HCT116 (cell line): ENCODE data around the gene LIMA1. TPM values are rescaled to one million over a fixed set of nuclear protein-coding genes. Genes with fewer than 3 reads are reported as not detected.
A peak's percentile ranks its signal among the peaks of the same experiment; 100 is the strongest.

Experiments used
- ATAC-seq: fragments of 200-7000 bp; cut with Tn5 transposase; 2 replicates; pipeline ENCODE4 v1.9.1; 2020; ENCODE audit warnings: mild to moderate bottlenecking, moderate library complexity
- BruUV-seq: library from RNA; stranded (reverse); fragments of 400-500 nt; replicated peaks from 2 replicates; lab custom pipeline; 2021; lab: Mats Ljungman, UMichigan
- CTCF ChIA-PET: fragments of 300-600 bp; sonication (Branson Sonifier 250); formaldehyde crosslinking; loops from one replicate; lab custom pipeline; 2021; ENCODE audit warnings: antibody characterized with exemption; lab: Charles Lee
- POLR2A ChIA-PET: fragments of 300-600, 350-600 bp; sonication (Branson Sonifier 250); formaldehyde crosslinking; loops from one replicate; lab custom pipeline; 2021; ENCODE audit warnings: antibody characterized with exemption; lab: Charles Lee
- RAD21 ChIA-PET, 2 experiments: fragments of 300-600 bp; sonication (Branson Sonifier 250); formaldehyde crosslinking; loops; one replicate each; lab custom pipeline; 2023; ENCODE audit warnings: low total read pairs in 2 of 2; ENCODE audit not compliant: uncharacterized antibody in 2 of 2, unreplicated experiment in 2 of 2, low non-redundant PET in 1 of 2; lab: Charles Lee
- DNase-seq: peaks from one replicate; pipeline ENCODE4 v3.0.0-alpha.2; 2010; ENCODE audit warnings: low read depth, low spot score
- H2AFZ ChIP-seq: fragments of 200-600 bp; shearing (Covaris generic), sonication (generic); 2 replicates; pipeline ENCODE4 v1.6.1; 2017; ENCODE audit warnings: low read depth, mixed run types, mixed read lengths, antibody characterized with exemption, low read length; ENCODE audit not compliant: poor library complexity, severe bottlenecking
- H3K27ac ChIP-seq: 2 replicates; pipeline ENCODE4 v1.5.1; 2012; ENCODE audit warnings: low read depth, low read length
- H3K27me3 ChIP-seq: fragments of 200-600 bp; sonication (generic); 2 replicates; pipeline ENCODE4 v1.6.1; 2016; ENCODE audit warnings: mixed run types, low read length, mixed read lengths; ENCODE audit not compliant: insufficient read depth
- H3K36me3 ChIP-seq, 2 experiments: fragments of 200-500 bp in 1 of 2; fragments of 200-600 bp in 1 of 2; sonication (Bioruptor generic) in 1 of 2; sonication (generic) in 1 of 2; 2 replicates each; pipeline versions ENCODE4 v1.5.1 to v1.6.1; 2014 to 2016; ENCODE audit warnings: low read length in 2 of 2, inconsistent platforms in 1 of 2, mixed read lengths in 1 of 2, mixed run types in 1 of 2; ENCODE audit not compliant: insufficient read depth in 2 of 2, control insufficient read depth in 1 of 2
- H3K4me1 ChIP-seq, 2 experiments: fragments of 200-600 bp in 1 of 2; sonication (generic) in 1 of 2; 2 replicates each; pipeline versions ENCODE4 v1.5.1 to v1.6.1; 2012 to 2017; ENCODE audit warnings: low read length in 2 of 2, inconsistent platforms in 1 of 2, mild to moderate bottlenecking in 1 of 2, mixed read lengths in 1 of 2, mixed run types in 1 of 2, moderate library complexity in 1 of 2; ENCODE audit not compliant: insufficient read depth in 2 of 2, control insufficient read depth in 1 of 2
- H3K4me2 ChIP-seq: fragments of 200-600 bp; sonication (generic); 2 replicates; pipeline ENCODE4 v1.6.1; 2017; ENCODE audit warnings: mixed run types, low read length, mixed read lengths
- H3K4me3 ChIP-seq, 2 experiments: fragments of 200-600 bp in 1 of 2; sonication (generic) in 1 of 2; replicated peaks in 1 of 2; 2 replicates each; pipeline ENCODE4 v1.5.1; 2011 to 2016; ENCODE audit warnings: low read length in 2 of 2, control low read depth in 1 of 2, low read depth in 1 of 2, mild to moderate bottlenecking in 1 of 2, mixed read lengths in 1 of 2, mixed run types in 1 of 2
- H3K79me2 ChIP-seq: fragments of 200-600 bp; sonication (generic); 2 replicates; pipeline ENCODE4 v1.6.1; 2017; ENCODE audit warnings: mild to moderate bottlenecking, mixed run types, low read length, moderate library complexity, mixed read lengths; ENCODE audit not compliant: insufficient read depth
- H3K9ac ChIP-seq: fragments of 200-600 bp; sonication (generic); 2 replicates; pipeline ENCODE4 v1.6.1; 2016; ENCODE audit warnings: low read length, mixed read lengths
- H3K9me2 ChIP-seq: fragments of 200-600 bp; sonication (generic), shearing (Covaris generic); 2 replicates; pipeline ENCODE4 v1.6.1; 2017; ENCODE audit warnings: mixed run types, mild to moderate bottlenecking, moderate library complexity; ENCODE audit not compliant: insufficient read depth
- H3K9me3 ChIP-seq, 2 experiments: fragments of 200-500 bp in 1 of 2; fragments of 200-600 bp in 1 of 2; sonication (Bioruptor generic) in 1 of 2; sonication (generic) in 1 of 2; 2 replicates each; pipeline ENCODE4 v1.6.1; 2014 to 2017; ENCODE audit warnings: low read length in 2 of 2, mixed read lengths in 2 of 2, inconsistent platforms in 1 of 2, low read depth in 1 of 2, mild to moderate bottlenecking in 1 of 2, mixed run types in 1 of 2, moderate library complexity in 1 of 2; ENCODE audit not compliant: control insufficient read depth in 1 of 2, insufficient read depth in 1 of 2
- H4K20me1 ChIP-seq: fragments of 200-600 bp; sonication (generic), shearing (Covaris generic); 2 replicates; pipeline ENCODE4 v1.6.1; 2017; ENCODE audit warnings: mixed run types, mild to moderate bottlenecking, moderate library complexity; ENCODE audit not compliant: insufficient read depth
- CBX3 ChIP-seq: IDR thresholded peaks from 2 replicates; pipeline ENCODE4 v1.6.1; 2012; ENCODE audit warnings: low read depth
- CEBPB ChIP-seq: IDR thresholded peaks from 2 replicates; pipeline ENCODE4 v1.6.1; 2012; ENCODE audit warnings: low read depth
- EGR1 ChIP-seq: IDR thresholded peaks from 2 replicates; pipeline ENCODE4 v1.6.1; 2012; ENCODE audit warnings: low read depth
- ELF1 ChIP-seq: IDR thresholded peaks from 2 replicates; pipeline ENCODE4 v1.6.1; 2012; ENCODE audit warnings: low read depth, borderline replicate concordance
- EZH2 ChIP-seq: fragments of 200-600 bp; sonication (generic); IDR thresholded peaks from 2 replicates; pipeline ENCODE4 v1.6.1; 2017; ENCODE audit warnings: antibody characterized with exemption, mixed run types
- EZH2phosphoT487 ChIP-seq: fragments of 200-600 bp; IDR thresholded peaks from 2 replicates; pipeline ENCODE4 v1.6.1; 2018; ENCODE audit warnings: antibody characterized with exemption, borderline replicate concordance
- FOSL1 ChIP-seq: IDR thresholded peaks from 2 replicates; pipeline ENCODE4 v1.6.1; 2012; ENCODE audit warnings: low read depth
- JUND ChIP-seq: IDR thresholded peaks from 2 replicates; pipeline ENCODE4 v1.6.1; 2012
- POLR2AphosphoS5 ChIP-seq: IDR thresholded peaks from 2 replicates; pipeline ENCODE4 v1.6.1; 2011; ENCODE audit warnings: mild to moderate bottlenecking, low read depth, low read length, moderate library complexity
- RAD21 ChIP-seq: IDR thresholded peaks from 2 replicates; pipeline ENCODE4 v1.6.1; 2012; ENCODE audit warnings: low read depth, mild to moderate bottlenecking
- SIN3A ChIP-seq: IDR thresholded peaks from 2 replicates; pipeline ENCODE4 v1.6.1; 2012; ENCODE audit warnings: low read depth
- SP1 ChIP-seq: IDR thresholded peaks from 2 replicates; pipeline ENCODE4 v1.6.1; 2012; ENCODE audit warnings: low read depth
- SRF ChIP-seq: IDR thresholded peaks from 2 replicates; pipeline ENCODE4 v1.6.1; 2012; ENCODE audit warnings: low read depth
- YY1 ChIP-seq: IDR thresholded peaks from 2 replicates; pipeline ENCODE4 v1.6.1; 2011; ENCODE audit warnings: low read length, low read depth, moderate library complexity, mild to moderate bottlenecking; ENCODE audit not compliant: insufficient replicate concordance; ENCODE audit errors: extremely low read depth
- ZBTB33 ChIP-seq: IDR thresholded peaks from 2 replicates; pipeline ENCODE4 v1.6.1; 2011; ENCODE audit warnings: mild to moderate bottlenecking, low read length, moderate library complexity; ENCODE audit not compliant: insufficient replicate concordance; ENCODE audit errors: extremely low read depth
- ZFX ChIP-seq: fragments of 450-650 bp; IDR thresholded peaks from 2 replicates; pipeline ENCODE4 v1.6.1; 2017
- ZNF274 ChIP-seq: fragments of 200-500 bp; sonication (Bioruptor generic); IDR thresholded peaks from 2 replicates; pipeline ENCODE4 v1.6.1; 2014; ENCODE audit warnings: mild to moderate bottlenecking, low read depth, low read length, inconsistent platforms
- intact Hi-C: fragments of 100-400 bp; cut with micrococcal nuclease; formaldehyde crosslinking; loops from 2 replicates; pipeline ENCODE4 v1.10.0; 2022
- total RNA-seq: library from RNA; stranded (reverse); gene quantifications from one replicate; pipeline ENCODE4 v1.2.1, GENCODE V29; 2021; ENCODE audit not compliant: unreplicated experiment
- TF ChIP-seq, protein P1 (sequence below): IDR thresholded peaks from 2 replicates; pipeline ENCODE4 v1.6.1; 2012; ENCODE audit warnings: low read depth
- TF ChIP-seq, protein P2 (sequence below): IDR thresholded peaks from 2 replicates; pipeline ENCODE4 v1.6.1; 2012
- TF ChIP-seq, protein P3 (sequence below), 3 experiments: fragments of 200-600 bp in 1 of 3; sonication (generic) in 1 of 3; IDR thresholded peaks in 2 of 3; conservative IDR thresholded peaks in 1 of 3; 2 replicates each; pipeline ENCODE4 v1.5.1; 2012 to 2017; ENCODE audit warnings: low read depth in 2 of 3, low read length in 2 of 3, antibody characterized with exemption in 1 of 3, borderline replicate concordance in 1 of 3, control low read depth in 1 of 3, mild to moderate bottlenecking in 1 of 3, mixed read lengths in 1 of 3, mixed run types in 1 of 3, moderate library complexity in 1 of 3; ENCODE audit not compliant: insufficient read depth in 1 of 3

LIMA1 gene
- total RNA-seq, 1 experiment from 2014 or later, result 79.6 TPM

GRCh38 chr12:50201987-50202521 is 81.3 kb downstream of the LIMA1 start:
- Histone ChIP-seq H2AFZ (no peak overlapping the region), H3K9ac (peak overlapping the region; percentile 86), H3K4me2 (peak overlapping the region; percentile 93), H3K4me1 (peaks cover 34 to 49% of the 10 kb centered on the region in 2 experiments), H4K20me1 (no peaks in the 10 kb centered on the region), H3K36me3 (peaks cover 4 to 18% of the 10 kb centered on the region in 2 experiments; a peak in 3 of 4 replicates), H3K9me2 (no peaks in the 10 kb centered on the region), H3K79me2 (peaks cover 7% of the 10 kb centered on the region), H3K4me3 (peak overlapping the region; percentile 19 to 56; a peak in 3 of 4 replicates), H3K9me3 (no peaks in the 10 kb centered on the region), H3K27me3 (no peaks in the 10 kb centered on the region), H3K27ac (peak overlapping the region; percentile 91)
- BruUV-seq, result TSS peak; percentile 22
- ATAC-seq, result peak; percentile 97
- POLR2A ChIA-PET, result interaction anchor here (1.0 kb wide), 1 partner anchor 21 kb away, joined by 3 read pairs; no protein-coding TSS in a partner anchor
- DNase-seq, result peak; percentile 81
- RAD21 ChIA-PET, result interaction anchor here (0.8 to 1.1 kb wide), 3 partner anchors 45 to 112 kb away, joined by 3 to 4 read pairs (median 3); no protein-coding TSS in a partner anchor
- intact Hi-C loops, result loop anchor here (2.0 to 5.0 kb wide), 2 partner anchors 45 to 110 kb away; no protein-coding TSS in a partner anchor
- CTCF ChIA-PET, result interaction anchor here (0.6 kb wide), 1 partner anchor 112 kb away, joined by 3 read pairs; no protein-coding TSS in a partner anchor
- TF ChIP-seq SP1, result peak; percentile 79; the same call in 1 of the 2 replicates
- TF ChIP-seq, protein P1, sequence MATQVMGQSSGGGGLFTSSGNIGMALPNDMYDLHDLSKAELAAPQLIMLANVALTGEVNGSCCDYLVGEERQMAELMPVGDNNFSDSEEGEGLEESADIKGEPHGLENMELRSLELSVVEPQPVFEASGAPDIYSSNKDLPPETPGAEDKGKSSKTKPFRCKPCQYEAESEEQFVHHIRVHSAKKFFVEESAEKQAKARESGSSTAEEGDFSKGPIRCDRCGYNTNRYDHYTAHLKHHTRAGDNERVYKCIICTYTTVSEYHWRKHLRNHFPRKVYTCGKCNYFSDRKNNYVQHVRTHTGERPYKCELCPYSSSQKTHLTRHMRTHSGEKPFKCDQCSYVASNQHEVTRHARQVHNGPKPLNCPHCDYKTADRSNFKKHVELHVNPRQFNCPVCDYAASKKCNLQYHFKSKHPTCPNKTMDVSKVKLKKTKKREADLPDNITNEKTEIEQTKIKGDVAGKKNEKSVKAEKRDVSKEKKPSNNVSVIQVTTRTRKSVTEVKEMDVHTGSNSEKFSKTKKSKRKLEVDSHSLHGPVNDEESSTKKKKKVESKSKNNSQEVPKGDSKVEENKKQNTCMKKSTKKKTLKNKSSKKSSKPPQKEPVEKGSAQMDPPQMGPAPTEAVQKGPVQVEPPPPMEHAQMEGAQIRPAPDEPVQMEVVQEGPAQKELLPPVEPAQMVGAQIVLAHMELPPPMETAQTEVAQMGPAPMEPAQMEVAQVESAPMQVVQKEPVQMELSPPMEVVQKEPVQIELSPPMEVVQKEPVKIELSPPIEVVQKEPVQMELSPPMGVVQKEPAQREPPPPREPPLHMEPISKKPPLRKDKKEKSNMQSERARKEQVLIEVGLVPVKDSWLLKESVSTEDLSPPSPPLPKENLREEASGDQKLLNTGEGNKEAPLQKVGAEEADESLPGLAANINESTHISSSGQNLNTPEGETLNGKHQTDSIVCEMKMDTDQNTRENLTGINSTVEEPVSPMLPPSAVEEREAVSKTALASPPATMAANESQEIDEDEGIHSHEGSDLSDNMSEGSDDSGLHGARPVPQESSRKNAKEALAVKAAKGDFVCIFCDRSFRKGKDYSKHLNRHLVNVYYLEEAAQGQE, result no peak
- no peak for TF ChIP-seq ZBTB33
- TF ChIP-seq FOSL1, result peak; percentile 72
- TF ChIP-seq EZH2phosphoT487, result no peak
- no peak for TF ChIP-seq EZH2
- TF ChIP-seq, protein P2, sequence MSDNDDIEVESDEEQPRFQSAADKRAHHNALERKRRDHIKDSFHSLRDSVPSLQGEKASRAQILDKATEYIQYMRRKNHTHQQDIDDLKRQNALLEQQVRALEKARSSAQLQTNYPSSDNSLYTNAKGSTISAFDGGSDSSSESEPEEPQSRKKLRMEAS, result peak; percentile 71
- peak; percentile 49; the same call in 1 of the 2 replicates for TF ChIP-seq CEBPB
- TF ChIP-seq SRF, result peak; percentile 29; the same call in 1 of the 2 replicates
- TF ChIP-seq EGR1, result no peak
- TF ChIP-seq ZFX, result no peak
- peak; percentile 65 for TF ChIP-seq JUND
- TF ChIP-seq SIN3A, result 0 out of 2 replicates have a peak, but pooled peaks have one; percentile 46
- no peak for TF ChIP-seq POLR2AphosphoS5
- no peak for TF ChIP-seq YY1
- no peak for TF ChIP-seq ZNF274
- no peak for TF ChIP-seq ELF1
- TF ChIP-seq, protein P3, sequence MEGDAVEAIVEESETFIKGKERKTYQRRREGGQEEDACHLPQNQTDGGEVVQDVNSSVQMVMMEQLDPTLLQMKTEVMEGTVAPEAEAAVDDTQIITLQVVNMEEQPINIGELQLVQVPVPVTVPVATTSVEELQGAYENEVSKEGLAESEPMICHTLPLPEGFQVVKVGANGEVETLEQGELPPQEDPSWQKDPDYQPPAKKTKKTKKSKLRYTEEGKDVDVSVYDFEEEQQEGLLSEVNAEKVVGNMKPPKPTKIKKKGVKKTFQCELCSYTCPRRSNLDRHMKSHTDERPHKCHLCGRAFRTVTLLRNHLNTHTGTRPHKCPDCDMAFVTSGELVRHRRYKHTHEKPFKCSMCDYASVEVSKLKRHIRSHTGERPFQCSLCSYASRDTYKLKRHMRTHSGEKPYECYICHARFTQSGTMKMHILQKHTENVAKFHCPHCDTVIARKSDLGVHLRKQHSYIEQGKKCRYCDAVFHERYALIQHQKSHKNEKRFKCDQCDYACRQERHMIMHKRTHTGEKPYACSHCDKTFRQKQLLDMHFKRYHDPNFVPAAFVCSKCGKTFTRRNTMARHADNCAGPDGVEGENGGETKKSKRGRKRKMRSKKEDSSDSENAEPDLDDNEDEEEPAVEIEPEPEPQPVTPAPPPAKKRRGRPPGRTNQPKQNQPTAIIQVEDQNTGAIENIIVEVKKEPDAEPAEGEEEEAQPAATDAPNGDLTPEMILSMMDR (IDR thresholded peaks at IDR 0.05 in 2 of 3, conservative IDR thresholded peaks at IDR 0.05 in 1 of 3; ENCODE audit: borderline replicate concordance in 1 of 3, insufficient read depth in 1 of 3, low read depth in 2 of 3, low read length in 2 of 3), result no peak
- peak; percentile 23; the same call in 1 of the 2 replicates for TF ChIP-seq RAD21
- peak; percentile 43; the same call in 1 of the 2 replicates for TF ChIP-seq CBX3
